Ishikawa (cell line): ENCODE measurements around the gene TNK2.

Experiments
- EGR1 ChIP-seq: IDR thresholded peaks from 2 replicates; pipeline ENCODE4 v1.6.1; 2012
- RAD21 ChIP-seq: IDR thresholded peaks from 2 replicates; pipeline ENCODE4 v1.6.1; 2012; ENCODE audit warnings: low read depth

DNA sequence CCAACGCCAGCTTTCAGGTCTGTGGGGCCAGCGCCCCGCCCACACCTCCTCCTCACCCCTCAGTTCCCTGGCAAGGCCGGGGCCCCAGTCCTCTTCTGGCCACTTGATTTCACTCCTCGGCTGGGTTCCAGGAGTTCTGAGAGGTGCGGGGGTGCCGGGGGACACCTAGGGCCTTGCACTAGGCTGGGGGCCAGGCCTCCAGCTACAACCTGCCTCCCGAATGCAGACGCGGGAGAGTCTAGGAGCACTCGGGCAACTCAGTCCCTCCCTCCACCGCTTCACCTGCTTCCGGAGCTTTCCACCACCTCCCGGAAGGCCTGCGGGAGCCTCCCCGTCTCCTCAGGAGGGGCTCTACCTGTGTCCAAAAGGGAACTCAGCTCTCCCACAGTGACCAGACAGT, 35.6 kb downstream of the TNK2 start:
- TF ChIP-seq RAD21, result no peak
- no peak for TF ChIP-seq EGR1
